ENCODE results near the gene SEPTIN6.

Gene SEPTIN6

DNA sequence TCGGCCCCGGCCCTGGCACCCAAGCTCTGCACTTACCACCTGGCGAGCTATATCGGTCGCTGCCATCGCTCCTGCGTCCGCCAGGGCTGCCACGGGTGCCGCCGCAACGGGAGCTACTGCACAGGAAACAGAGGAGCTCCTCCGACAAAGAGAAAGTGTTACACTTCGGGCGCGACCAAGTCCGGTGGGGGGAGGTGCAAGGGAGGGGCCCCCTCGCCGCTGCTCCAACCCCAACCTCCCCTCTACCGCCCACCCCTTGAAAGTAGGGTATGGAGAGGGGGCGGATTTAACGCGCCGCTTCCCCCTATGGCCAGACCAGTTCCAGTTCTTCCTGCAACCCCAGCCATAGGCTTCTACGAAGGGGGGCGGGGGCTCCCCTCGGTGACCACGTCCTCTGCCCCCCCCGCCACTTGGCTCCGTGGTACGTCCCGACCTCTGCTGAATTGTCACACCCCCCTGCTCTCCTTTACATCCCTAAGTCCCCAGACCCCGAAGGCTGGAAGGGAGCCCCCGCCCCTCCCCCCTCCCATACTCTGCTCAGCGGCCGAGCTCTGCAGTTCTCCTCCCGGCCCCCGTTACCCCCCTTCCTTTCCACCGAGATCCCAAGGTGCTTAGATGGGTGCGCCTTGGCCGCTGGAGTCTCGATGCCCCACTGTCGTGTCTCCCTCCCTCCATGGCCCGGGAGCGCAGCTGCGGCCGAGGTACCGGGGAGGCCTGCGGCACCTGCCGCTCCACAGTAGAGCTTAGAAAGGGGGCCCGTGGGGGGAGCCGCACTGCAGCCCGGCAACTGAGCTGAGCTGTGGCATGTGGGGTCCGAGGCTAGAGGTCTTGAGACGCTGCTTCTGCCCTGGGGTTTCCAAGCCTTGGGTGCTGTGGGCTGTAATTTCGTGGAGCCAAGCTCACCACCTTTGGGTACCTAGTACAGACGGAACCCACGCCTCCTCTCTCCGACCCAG lies at the start of gene SEPTIN6:
Gene SEPTIN6 (minus strand): TSS at position 129 of the 956 bp plus-strand sequence. CDS start 63 bp downstream, at position 66.
- peak; percentile 80 for DNase-seq (ENCODE audit: low spot score)

DNA sequence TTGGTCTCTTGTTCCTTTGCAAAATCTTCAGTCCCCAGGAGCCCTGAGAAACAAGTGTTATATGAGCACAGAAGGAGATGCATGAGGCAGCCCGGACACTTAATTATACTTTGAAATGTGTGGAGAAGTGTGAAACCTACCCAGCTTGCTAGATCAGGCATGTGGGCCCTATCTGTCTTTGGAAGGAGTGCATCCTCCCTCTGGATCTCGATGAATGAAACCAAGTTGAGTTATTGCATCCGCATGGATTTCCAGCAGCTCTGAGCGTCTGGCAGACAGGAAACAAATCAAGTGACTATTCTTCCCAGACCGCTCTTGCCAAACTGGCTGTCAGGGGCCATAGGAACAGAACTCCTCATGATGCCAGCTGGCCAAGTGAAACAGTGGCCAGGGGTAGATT lies 45.8 kb upstream of the SEPTIN6 start:
- no peak for DNase-seq (ENCODE audit: low spot score)

DNA sequence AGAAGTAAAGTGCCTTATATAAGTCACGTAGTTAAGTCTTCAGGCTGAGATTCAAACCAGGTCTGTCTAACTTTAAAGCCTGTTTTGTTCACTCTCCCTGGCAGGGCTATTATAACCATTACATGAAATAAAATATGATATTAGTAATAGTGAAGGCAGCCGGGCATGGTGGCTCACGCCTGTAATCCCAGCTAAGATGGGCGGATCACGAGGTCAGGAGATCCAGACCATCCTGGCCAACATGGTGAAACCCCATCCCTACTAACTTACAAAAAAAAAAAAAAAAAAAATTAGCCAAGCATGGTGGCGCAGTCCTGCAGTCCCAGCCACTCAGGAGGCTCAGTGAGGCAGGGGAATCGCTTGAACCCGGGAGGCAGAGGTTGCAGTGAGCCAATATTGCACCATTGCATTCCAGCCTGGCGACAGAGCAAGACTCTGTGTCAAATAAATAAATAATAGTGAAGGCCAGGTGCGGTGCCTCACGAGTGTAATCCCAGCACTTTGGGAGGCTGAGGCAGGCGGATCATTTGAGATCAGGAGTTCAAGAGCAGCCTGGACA lies 43.3 kb upstream of the SEPTIN6 start:
- DNase-seq (ENCODE audit: low spot score): no peak

- DNase-seq (ENCODE audit: low spot score): no peak
Observed at GRCh38 chrX:119735467-119735866, 42.5 kb upstream of the SEPTIN6 start.

GRCh38 chrX:119734897-119735339 lies 42.0 kb upstream of the SEPTIN6 start:
- no peak for DNase-seq (ENCODE audit: low spot score)

GRCh38 chrX:119729408-119730201 lies 36.6 kb upstream of the SEPTIN6 start:
- peak; percentile 75 for DNase-seq (ENCODE audit: low spot score)

DNA sequence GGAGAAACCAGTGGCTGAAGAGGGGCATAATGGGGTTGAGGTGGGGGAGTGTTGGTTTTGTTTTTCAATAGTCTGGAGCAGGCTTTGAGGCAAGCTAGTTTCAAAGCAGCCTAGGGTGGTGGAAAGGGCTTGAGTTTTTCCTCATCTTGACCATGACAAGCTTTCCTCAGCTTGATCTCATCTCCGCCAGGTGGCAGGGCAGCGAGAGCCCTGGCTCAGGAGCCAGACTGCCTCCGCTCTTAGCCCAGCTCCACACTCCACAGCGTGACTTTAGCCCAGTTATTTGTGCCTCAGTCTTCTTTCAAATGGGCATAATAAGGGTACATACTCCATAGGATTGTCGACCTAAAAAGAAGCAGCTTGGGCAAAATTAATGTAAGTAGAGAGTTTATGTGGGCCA lies 35.5 kb upstream of the SEPTIN6 start:
- peak; percentile 34 for DNase-seq (ENCODE audit: low spot score)

DNA sequence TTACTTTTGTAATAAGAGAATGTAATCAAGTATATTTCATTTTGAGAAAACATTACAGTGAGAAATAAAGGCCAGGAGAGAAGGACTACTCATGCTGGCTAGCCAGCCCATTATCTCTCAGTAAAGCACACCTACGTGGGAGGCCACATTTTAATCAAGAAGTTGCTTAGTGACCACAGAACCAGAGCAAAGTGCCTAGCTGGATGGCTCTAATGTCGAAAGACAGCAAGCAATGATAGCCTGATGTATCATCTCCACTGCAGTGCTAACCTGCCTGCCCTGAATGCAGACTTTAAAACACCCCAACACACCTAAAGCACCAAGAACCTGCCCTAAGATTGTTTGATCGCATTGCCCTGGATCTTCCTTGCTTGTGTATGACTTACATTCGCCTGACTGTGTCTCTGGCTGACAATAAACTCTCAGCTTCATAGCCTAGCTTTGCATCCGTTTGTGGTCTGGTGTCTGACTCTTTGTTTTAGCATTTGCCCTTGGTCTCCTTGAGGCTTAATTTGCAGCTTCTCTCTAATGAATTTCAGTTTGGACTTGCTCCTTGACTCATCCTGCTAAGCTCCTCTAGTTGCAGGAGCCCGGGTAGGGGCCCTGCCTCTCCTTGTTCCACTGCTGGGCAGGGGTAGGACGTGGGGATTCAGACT lies 34.1 kb upstream of the SEPTIN6 start:
- peak; percentile 14 for DNase-seq (ENCODE audit: low spot score)

- no peak for DNase-seq (ENCODE audit: low spot score)
Observed at GRCh38 chrX:119721926-119722325, 29.0 kb upstream of the SEPTIN6 start.

GRCh38 chrX:119721487-119721886 lies 28.5 kb upstream of the SEPTIN6 start:
- no peak for DNase-seq (ENCODE audit: low spot score)

- no peak for DNase-seq (ENCODE audit: low spot score)
Observed at GRCh38 chrX:119709630-119710029, 16.7 kb upstream of the SEPTIN6 start.

- no peak for DNase-seq (ENCODE audit: low spot score)
Observed at GRCh38 chrX:119708936-119709335, 16.0 kb upstream of the SEPTIN6 start.

- no peak for DNase-seq (ENCODE audit: low spot score)
Observed at GRCh38 chrX:119706616-119707015, 13.6 kb upstream of the SEPTIN6 start.

DNA sequence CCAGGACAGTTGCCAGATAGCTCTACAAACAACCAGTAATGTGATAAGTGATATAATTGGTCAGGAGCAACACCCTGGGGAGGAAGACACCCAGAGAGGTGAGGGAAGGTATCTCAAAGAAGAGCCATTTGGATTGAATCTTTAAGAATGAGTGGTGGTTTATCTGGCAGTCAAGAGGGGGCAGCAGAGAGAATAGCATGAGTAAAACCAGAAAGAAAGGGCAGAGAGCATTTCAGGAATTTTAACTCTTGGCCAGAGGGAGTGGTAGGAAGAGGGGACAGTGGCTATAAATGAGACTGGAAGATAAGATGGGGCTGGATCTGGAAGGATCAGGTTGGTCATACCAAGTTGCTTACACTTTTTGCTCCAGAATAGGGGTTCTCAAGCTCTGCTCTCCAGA lies 5.9 kb upstream of the SEPTIN6 start:
- peak; percentile 56 for DNase-seq (ENCODE audit: low spot score)

- DNase-seq (ENCODE audit: low spot score): no peak
Observed at GRCh38 chrX:119696251-119696890, 3.4 kb upstream of the SEPTIN6 start.

GRCh38 chrX:119695535-119696050 lies 2.6 kb upstream of the SEPTIN6 start:
- DNase-seq (ENCODE audit: low spot score): no peak

GRCh38 chrX:119694601-119695534 lies 1.9 kb upstream of the SEPTIN6 start:
- no peak for DNase-seq (ENCODE audit: low spot score)

GRCh38 chrX:119693996-119694451 lies 1.1 kb upstream of the SEPTIN6 start:
- DNase-seq (ENCODE audit: low spot score): no peak

DNA sequence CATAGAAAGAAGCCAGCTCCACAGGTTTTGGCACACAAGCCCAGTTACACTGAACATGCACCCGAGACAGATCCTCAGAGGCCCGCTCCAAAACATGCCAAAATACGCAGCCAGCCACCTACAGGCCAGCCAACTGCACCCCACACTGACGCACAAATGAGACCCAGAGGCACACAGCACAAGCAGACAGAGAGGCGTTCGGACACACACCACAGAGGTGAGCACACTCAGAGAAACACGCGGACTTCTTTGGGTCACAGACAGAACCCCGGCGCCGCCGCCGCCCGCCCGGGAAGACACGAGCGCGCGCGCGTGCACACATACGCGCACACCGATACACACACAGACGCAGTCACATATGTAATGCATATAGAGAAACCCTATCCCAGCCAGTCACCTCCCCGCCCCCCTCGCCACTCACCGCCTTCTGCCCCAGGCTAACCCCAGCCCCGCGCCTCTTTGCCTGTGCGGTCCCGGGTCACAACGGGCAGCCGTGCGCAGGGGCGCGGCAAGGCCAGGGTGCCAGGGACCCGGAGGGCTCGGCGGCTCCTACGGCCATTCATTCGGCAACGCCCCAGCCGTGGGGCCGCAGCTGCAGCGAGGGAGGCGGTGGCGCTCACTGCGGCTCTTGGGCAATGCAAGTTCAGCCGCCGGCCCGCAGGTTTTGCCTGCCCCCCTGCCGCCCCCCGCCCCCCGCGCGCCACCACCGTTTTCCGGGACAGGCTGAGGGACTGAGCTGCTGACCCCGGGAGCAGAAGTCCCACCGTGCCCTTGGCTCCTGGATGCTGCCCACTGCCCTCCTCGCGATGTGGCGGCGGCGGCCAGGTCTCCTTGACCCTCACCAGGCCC lies 553 bp downstream of the SEPTIN6 start:
- DNase-seq (ENCODE audit: low spot score): peak; percentile 60

Measured in RKO (cell line).